GM12801 (cell line): ENCODE measurements around the gene RBM44.

Source experiments
- CTCF ChIP-seq: IDR thresholded peaks from one replicate; pipeline ENCODE4 v1.5.1; 2011; ENCODE audit warnings: control low read depth; ENCODE audit not compliant: insufficient read length; ENCODE audit errors: extremely low read depth

The RBM44 gene

DNA sequence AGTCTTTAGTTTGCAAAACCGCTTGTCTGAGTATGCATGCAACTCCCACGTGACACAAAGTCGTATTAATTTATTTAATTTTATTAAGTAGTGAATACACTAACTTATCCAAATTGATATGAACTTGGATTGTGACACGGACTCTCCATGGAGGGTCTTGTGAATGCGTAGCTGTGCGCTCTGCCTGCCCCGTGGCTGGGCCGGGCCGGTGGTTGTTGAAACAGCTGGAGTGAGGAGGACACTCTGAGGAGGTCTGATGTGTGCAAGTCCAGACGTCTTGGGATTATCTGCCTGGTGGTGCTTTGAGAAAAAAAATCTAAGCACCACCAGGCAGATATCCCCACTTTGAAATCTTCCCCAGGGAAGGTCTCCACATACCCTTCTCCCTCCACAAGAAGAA lies 41.0 kb upstream of the RBM44 start:
- TF ChIP-seq CTCF = no peak

- TF ChIP-seq CTCF = no peak
Observed at GRCh38 chr2:237758185-237758584, 40.4 kb upstream of the RBM44 start.

- TF ChIP-seq CTCF = no peak
Observed at GRCh38 chr2:237759176-237759575, 39.4 kb upstream of the RBM44 start.

DNA sequence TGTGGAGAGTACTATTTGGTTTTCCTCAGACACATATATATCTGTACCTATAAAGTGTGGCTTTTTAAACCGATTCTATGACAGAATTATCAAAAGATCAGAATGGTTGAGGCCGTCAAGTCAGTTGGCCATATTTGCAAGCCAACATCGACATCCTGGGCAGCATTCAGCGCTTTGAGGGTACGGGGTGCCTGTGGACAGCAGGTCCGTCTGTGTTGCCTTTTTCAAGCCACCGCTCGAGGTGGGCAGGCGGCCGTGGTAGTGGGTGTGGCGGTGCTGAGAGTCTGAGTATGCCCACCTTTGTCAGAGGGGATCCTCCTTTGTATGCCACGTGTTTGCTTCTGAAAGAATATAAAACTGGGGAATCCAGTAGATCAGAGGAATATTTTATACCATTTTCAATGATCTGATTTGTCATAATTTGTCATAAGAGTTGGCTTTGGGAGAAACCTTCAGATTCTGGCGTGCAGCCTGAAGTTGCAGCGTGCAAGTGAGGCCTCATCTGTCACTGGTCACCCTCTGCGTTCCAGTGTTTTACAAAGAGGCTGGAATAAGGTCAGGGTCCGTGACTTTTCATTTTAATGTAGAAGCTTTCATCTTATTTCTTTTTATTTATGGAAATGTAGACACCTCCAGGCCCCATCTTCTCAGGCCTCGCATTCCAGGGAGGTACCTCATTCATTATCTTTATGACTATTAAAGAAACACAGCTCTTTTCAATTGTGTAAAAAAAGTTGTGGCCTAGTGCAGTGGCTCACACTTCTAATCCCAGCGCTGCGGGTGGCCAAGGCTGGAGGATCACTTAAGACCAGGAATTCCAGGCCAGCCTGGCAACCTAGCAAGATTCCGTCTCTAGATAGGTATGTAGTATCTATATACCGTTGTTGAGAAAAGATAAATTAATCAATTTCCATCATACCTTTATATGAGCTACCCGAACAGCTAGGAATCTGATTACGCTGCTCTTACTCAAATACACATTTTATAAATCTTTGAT lies 37.8 kb upstream of the RBM44 start:
- no peak for TF ChIP-seq CTCF

DNA sequence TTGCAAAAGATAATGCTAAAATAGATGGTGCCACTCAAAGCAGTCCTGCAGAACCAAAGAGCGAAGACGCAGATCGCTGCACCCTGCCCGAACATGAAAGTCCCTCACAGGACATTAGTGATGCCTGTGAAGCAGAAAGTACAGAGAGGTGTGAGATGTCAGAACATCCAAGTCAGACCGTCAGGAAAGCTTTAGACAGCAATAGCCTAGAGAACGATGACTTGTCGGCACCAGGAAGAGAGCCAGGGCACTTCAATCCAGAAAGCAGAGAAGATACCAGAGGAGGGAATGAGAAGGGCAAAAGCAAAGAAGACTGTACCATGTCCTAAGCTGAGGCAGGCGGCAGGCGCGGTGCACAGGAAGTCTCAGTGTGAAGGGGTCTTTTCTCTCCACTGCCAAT lies 34.8 kb upstream of the RBM44 start:
- no peak for TF ChIP-seq CTCF

- TF ChIP-seq CTCF = no peak
Observed at GRCh38 chr2:237765875-237766274, 32.7 kb upstream of the RBM44 start.

DNA sequence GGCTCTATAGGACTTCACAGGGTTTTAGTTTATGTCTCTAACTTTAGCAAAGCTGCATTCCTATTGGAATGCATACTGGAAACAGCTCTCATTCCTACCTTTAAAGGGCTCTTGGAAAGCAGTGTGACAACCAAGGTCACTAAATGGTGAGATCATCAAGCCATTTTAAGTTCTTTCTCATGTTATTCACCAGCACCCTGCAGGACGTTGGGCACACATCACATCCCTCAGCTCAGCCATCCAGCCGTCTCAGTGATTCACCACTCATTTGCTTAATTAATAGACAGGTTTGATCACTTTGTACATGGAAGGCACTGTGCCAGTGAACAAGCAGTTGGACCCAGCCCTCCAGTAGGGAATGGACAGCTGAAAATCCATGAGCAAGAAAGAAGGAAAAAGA lies 32.2 kb upstream of the RBM44 start:
- no peak for TF ChIP-seq CTCF
